ENCODE measurements around the gene CFAP20. TPM values are rescaled to one million over a fixed set of nuclear protein-coding genes. Genes with fewer than 3 reads are reported as not detected.
"Not testable (repeated sequence)": the region's sequence is repeated elsewhere in the genome, so short reads cannot be mapped to it uniquely, and the experiment has no call there.

Gene CFAP20
- total RNA-seq, 1 experiment from 2014 or later = 48.8 TPM

- in situ Hi-C loops (cut with HindIII; ENCODE audit: low pct_unique_long_range_greater_than_20kb, low sequenced_read_pairs) = no loop called here
- DNase-seq (ENCODE audit: low read depth, low spot score) = no peak
Measured at GRCh38 chr16:58085171-58085570, 44.0 kb downstream of the CFAP20 start.

- DNase-seq (ENCODE audit: low read depth, low spot score) = no peak
- in situ Hi-C loops (cut with HindIII; ENCODE audit: low pct_unique_long_range_greater_than_20kb, low sequenced_read_pairs) = no loop called here
Measured at GRCh38 chr16:58084635-58085034, 44.5 kb downstream of the CFAP20 start.

- no peak for DNase-seq (ENCODE audit: low read depth, low spot score)
- in situ Hi-C loops (cut with HindIII; ENCODE audit: low pct_unique_long_range_greater_than_20kb, low sequenced_read_pairs) = no loop called here
Measured at GRCh38 chr16:58082381-58082780, 46.8 kb downstream of the CFAP20 start.

- in situ Hi-C loops (cut with HindIII; ENCODE audit: low pct_unique_long_range_greater_than_20kb, low sequenced_read_pairs); DNase-seq (ENCODE audit: low read depth, low spot score): not testable (repeated sequence)
Measured at GRCh38 chr16:58080657-58081056, 48.5 kb downstream of the CFAP20 start.

- in situ Hi-C loops (cut with HindIII; ENCODE audit: low pct_unique_long_range_greater_than_20kb, low sequenced_read_pairs) = no loop called here
Measured at GRCh38 chr16:58077796-58078195, 51.4 kb downstream of the CFAP20 start.

GRCh38 chr16:58076514-58076913 is 52.7 kb downstream of the CFAP20 start:
- in situ Hi-C loops (cut with HindIII; ENCODE audit: low pct_unique_long_range_greater_than_20kb, low sequenced_read_pairs) = no loop called here
- no peak for DNase-seq (ENCODE audit: low read depth, low spot score)

More at GRCh38 chr16:58077796-58078195, 51.4 kb downstream of the CFAP20 start:
- DNase-seq (ENCODE audit: low read depth, low spot score) = no peak

GRCh38 chr16:58074657-58075056 is 54.5 kb downstream of the CFAP20 start:
- in situ Hi-C loops (cut with HindIII; ENCODE audit: low pct_unique_long_range_greater_than_20kb, low sequenced_read_pairs) = no loop called here
- no peak for DNase-seq (ENCODE audit: low read depth, low spot score)

GRCh38 chr16:58073086-58073485 is 56.1 kb downstream of the CFAP20 start:
- in situ Hi-C loops (cut with HindIII; ENCODE audit: low pct_unique_long_range_greater_than_20kb, low sequenced_read_pairs); DNase-seq (ENCODE audit: low read depth, low spot score): not testable (repeated sequence)

- in situ Hi-C loops (cut with HindIII; ENCODE audit: low pct_unique_long_range_greater_than_20kb, low sequenced_read_pairs); DNase-seq (ENCODE audit: low read depth, low spot score): not testable (repeated sequence)
Measured at GRCh38 chr16:58072134-58072533, 57.0 kb downstream of the CFAP20 start.

- in situ Hi-C loops (cut with HindIII; ENCODE audit: low pct_unique_long_range_greater_than_20kb, low sequenced_read_pairs) = no loop called here
- DNase-seq (ENCODE audit: low read depth, low spot score) = no peak
Measured at GRCh38 chr16:58070585-58070984, 58.6 kb downstream of the CFAP20 start.

Small RNAs within 50 kb of the gene (small RNA-seq; reads per million reads assigned to genes)
- 0 reads per million in 2 experiments for gene RF00019

Other genes starting within 250 kb of the CFAP20 start
- not detected in 2 replicates for gene CNGB1, start 158.3 kb downstream of the CFAP20 start, total RNA-seq (2014; rRNA removed; shearing (Covaris generic))
- 1.7 and 1.9 TPM in 2 replicates for gene ZNF319, start 128.7 kb downstream of the CFAP20 start, total RNA-seq (2014; rRNA removed; shearing (Covaris generic))
- 8.8 and 10.2 TPM in 2 replicates for gene USB1, start 128.0 kb downstream of the CFAP20 start, total RNA-seq (2014; rRNA removed; shearing (Covaris generic))
- 7.3 and 9.1 TPM in 2 replicates for gene MMP15, start 103.6 kb downstream of the CFAP20 start, total RNA-seq (2014; rRNA removed; shearing (Covaris generic))
- 17.6 and 18.9 TPM in 2 replicates for gene CSNK2A2, start 68.7 kb upstream of the CFAP20 start, total RNA-seq (2014; rRNA removed; shearing (Covaris generic))
- gene PRSS54, start 165.6 kb upstream of the CFAP20 start, total RNA-seq (2014; rRNA removed; shearing (Covaris generic)) = not detected in 2 replicates